Ovary (tissue), 9 donors: ENCODE measurements around the gene ANKRD44. TPM values are rescaled to one million over a fixed set of nuclear protein-coding genes. Genes with fewer than 3 reads are reported as not detected.

Experiments
- DNase-seq, 5 donors: peaks; one replicate each; pipeline ENCODE4 v3.0.0-alpha.2; 2019 to 2020
- H3K27ac ChIP-seq, 2 donors: fragments of 200-600 bp; one replicate each; pipeline versions ENCODE4 v1.5.1 to v1.8.0; 2019 to 2022
- H3K27me3 ChIP-seq: fragments of 200-600 bp; one replicate; pipeline ENCODE4 v1.8.0; 2022
- H3K36me3 ChIP-seq: fragments of 200-600 bp; sonication (generic); one replicate; pipeline ENCODE4 v1.5.1; 2019
- H3K4me1 ChIP-seq: one replicate; pipeline ENCODE4 v1.8.1; 2013; ENCODE audit warnings: mild to moderate bottlenecking, moderate library complexity; ENCODE audit not compliant: insufficient read depth
- H3K4me3 ChIP-seq: fragments of 200-600 bp; sonication (generic); one replicate; pipeline ENCODE4 v1.5.1; 2017
- H3K9me3 ChIP-seq, 2 donors: fragments of 200-600 bp in 1 of 2; sonication (generic) in 1 of 2; one replicate each; pipeline versions ENCODE4 v1.5.1 to v1.8.1; 2013 to 2019; ENCODE audit warnings: mild to moderate bottlenecking in 1 of 2, moderate library complexity in 1 of 2
- CTCF ChIP-seq, 3 donors: fragments of 450-650 bp in 2 of 3; fragments of 200-600 bp in 1 of 3; IDR thresholded peaks; one replicate each; pipeline versions ENCODE4 v1.5.1 to v1.8.0; 2016 to 2022; ENCODE audit warnings: antibody characterized with exemption in 3 of 3, mild to moderate bottlenecking in 1 of 3
- EP300 ChIP-seq: sonication (generic); formaldehyde crosslinking; IDR thresholded peaks from one replicate; pipeline ENCODE4 v1.6.1; 2017; ENCODE audit warnings: antibody characterized with exemption
- POLR2A ChIP-seq: fragments of 450-650 bp; IDR thresholded peaks from one replicate; pipeline ENCODE4 v1.6.1; 2017; ENCODE audit warnings: antibody characterized with exemption, mild to moderate bottlenecking, moderate library complexity
- WGBS, 3 donors: extraction: QIAGEN DNeasy Blood & Tissue Kit in 1 of 3; methylation state at CpG; one replicate each; pipeline versions ENCODE4 v1.1.5 to v1.1.7; 2013 to 2017; 5-methylcytosine and 5-hydroxymethylcytosine counted together
- intact Hi-C, 4 donors: fragments of 100-400 bp; cut with DNase I; formaldehyde crosslinking; loops; one replicate each; pipeline versions ENCODE4 v1.11.0 to v1.15.1; 2022 to 2023
- polyA plus RNA-seq, 2 donors: library from polyadenylated mRNA; stranded (reverse); fragments of 200-250 nt in 1 of 2; fragments of 350-450 nt in 1 of 2; fragmentation: Illumina TruSeq in 1 of 2; extraction: RNeasy Lipid Tissue Mini Kit (QIAGEN cat#74804) in 1 of 2; gene quantifications; one replicate each; pipeline ENCODE4 v1.2.3, GENCODE V29; 2013 to 2014
- total RNA-seq, 7 donors: library from RNA; depleted of rRNA in 2 of 7; stranded (reverse); fragments of >200 nt in 2 of 7; fragmentation: NEBNext Ultra II Directional in 3 of 7; extraction: Animal tissue kit (Norgen Biotek cat#: 25700) in 3 of 7; gene quantifications; one replicate each; pipeline versions ENCODE4 v1.1.0 to v1.2.4, GENCODE V29; 2016 to 2023
- donor health status: DM: no; HTN: no; CAD: no; lungs with moderate emphysema.
- donor health status: DM: no; HTN: no; CAD: no.
- donor health status: Bipolar disorder and iron deficiency.
- donor health status: DM: yes; HTN: yes; CAD: no.
- donor health status: DM: no; HTN: no; CAD: no.
- donor health status: DM: yes; HTN: yes; CAD: no.

ANKRD44 gene
- total and polyA plus RNA-seq, 9 donors = 2.6 to 60.0 (median 11.1) TPM

GRCh38 chr2:197075754-197076337, 234.7 kb downstream of the ANKRD44 start:
- TF ChIP-seq EP300 = no peak
- WGBS, 3 donors = 76 to 81% (median 79%) methylated on average over 7 of the region's 7 CpGs
- intact Hi-C loops = no loop called here
- H3K36me3 ChIP-seq = no peaks in the 10 kb centered on the region
- H3K4me3 ChIP-seq = no peak overlapping the region
- H3K27ac ChIP-seq = peak overlapping the region in 1 of 2 donors; percentile 32
- no peak for DNase-seq
- H3K4me1 ChIP-seq = peaks cover 9% of the 10 kb centered on the region
- H3K27me3 ChIP-seq = no peaks in the 10 kb centered on the region
- H3K9me3 ChIP-seq = no peaks in the 10 kb centered on the region

- H3K4me1 ChIP-seq = peaks cover 8% of the 10 kb centered on the region
These were observed 235.3 kb downstream of the ANKRD44 start for GRCh38 chr2:197075281-197075680.

GRCh38 chr2:197073701-197074433, 236.7 kb downstream of the ANKRD44 start:
- Histone ChIP-seq H3K4me1 (peaks cover 6% of the 10 kb centered on the region), H3K4me3 (no peak overlapping the region), H3K9me3 (no peaks in the 10 kb centered on the region), H3K36me3 (no peaks in the 10 kb centered on the region), H3K27ac (peak overlapping the region in 1 of 2 donors; percentile 32), H3K27me3 (no peaks in the 10 kb centered on the region)
- TF ChIP-seq EP300 (no peak), POLR2A (no peak), CTCF (IDR thresholded peaks at IDR 0.05) (no peak)
- WGBS, 3 donors = 17 to 33% (median 24%) methylated on average over 1 of the region's 1 CpG
- DNase-seq = peak; percentile 78 to 92 (median 80)
- intact Hi-C loops = no loop called here

More at GRCh38 chr2:197075281-197075680, 235.3 kb downstream of the ANKRD44 start:
- H3K27me3 ChIP-seq = no peaks in the 10 kb centered on the region
- H3K36me3 ChIP-seq = no peaks in the 10 kb centered on the region
- TF ChIP-seq EP300 = no peak
- no peak for TF ChIP-seq POLR2A
- TF ChIP-seq CTCF (IDR thresholded peaks at IDR 0.05) = no peak
- WGBS, 3 donors = 18 to 49% (median 45%) methylated on average over 2 of the region's 2 CpGs
- H3K27ac ChIP-seq = peak overlapping the region in 1 of 2 donors; percentile 32
- intact Hi-C loops = no loop called here
- DNase-seq = no peak
- no peaks in the 10 kb centered on the region for H3K9me3 ChIP-seq
- no peak overlapping the region for H3K4me3 ChIP-seq

- Histone ChIP-seq H3K4me3 (no peak overlapping the region), H3K4me1 (peaks cover 6% of the 10 kb centered on the region), H3K9me3 (no peaks in the 10 kb centered on the region), H3K27me3 (no peaks in the 10 kb centered on the region), H3K27ac (no peak overlapping the region), H3K36me3 (no peaks in the 10 kb centered on the region)
- TF ChIP-seq POLR2A (no peak), EP300 (no peak), CTCF (IDR thresholded peaks at IDR 0.05) (no peak)
- intact Hi-C loops = no loop called here
- DNase-seq = no peak
- WGBS, 3 donors = 74 to 94% (median 92%) methylated on average over 2 of the region's 2 CpGs
These were observed 237.3 kb downstream of the ANKRD44 start for GRCh38 chr2:197073270-197073669.

- Histone ChIP-seq H3K27me3 (no peaks in the 10 kb centered on the region), H3K9me3 (no peaks in the 10 kb centered on the region), H3K36me3 (no peaks in the 10 kb centered on the region), H3K4me1 (peaks cover 6% of the 10 kb centered on the region), H3K4me3 (no peak overlapping the region), H3K27ac (no peak overlapping the region)
- WGBS, 3 donors = 92 to 95% (median 92%) methylated on average over 3 of the region's 3 CpGs
- DNase-seq = no peak
- intact Hi-C loops = no loop called here
- TF ChIP-seq EP300 (no peak), POLR2A (no peak), CTCF (IDR thresholded peaks at IDR 0.05) (no peak)
These were observed 238.0 kb downstream of the ANKRD44 start for GRCh38 chr2:197072533-197072932.
